Coronary artery (tissue), 2 donors: ENCODE measurements around the gene TTYH1.

Experiments used
- DNase-seq: peaks from one replicate; pipeline ENCODE4 v3.0.0-alpha.2; 2017; ENCODE audit warnings: low spot score
- H3K27ac ChIP-seq, 2 donors: fragments of 200-600 bp; sonication (generic); one replicate each; pipeline ENCODE4 v1.5.1; 2016 to 2019
- H3K4me3 ChIP-seq: fragments of 200-600 bp; sonication (generic); 2 replicates; pipeline ENCODE4 v1.5.1; 2016; ENCODE audit warnings: mild to moderate bottlenecking, moderate library complexity
- CTCF ChIP-seq: fragments of 200-600 bp; sonication (generic); IDR thresholded peaks from one replicate; pipeline ENCODE4 v1.5.1; 2019; ENCODE audit warnings: antibody characterized with exemption

Gene TTYH1

GRCh38 chr19:54400913-54401312 lies 14.4 kb upstream of the TTYH1 start:
- no peak overlapping the region for H3K4me3 ChIP-seq
- no peak overlapping the region for H3K27ac ChIP-seq
- TF ChIP-seq CTCF = no peak
- DNase-seq = no peak

- no peak for DNase-seq
- Histone ChIP-seq H3K27ac (no peak overlapping the region), H3K4me3 (no peak overlapping the region)
- TF ChIP-seq CTCF = no peak
Observed at GRCh38 chr19:54403054-54403453, 12.2 kb upstream of the TTYH1 start.

- H3K27ac ChIP-seq = no peak overlapping the region
- no peak for DNase-seq
- TF ChIP-seq CTCF = no peak
- no peak overlapping the region for H3K4me3 ChIP-seq
Observed at GRCh38 chr19:54405628-54406027, 9.6 kb upstream of the TTYH1 start.

GRCh38 chr19:54407780-54408179 lies 7.5 kb upstream of the TTYH1 start:
- Histone ChIP-seq H3K27ac (no peak overlapping the region), H3K4me3 (no peak overlapping the region)
- no peak for DNase-seq
- no peak for TF ChIP-seq CTCF

GRCh38 chr19:54408456-54409026 lies 6.7 kb upstream of the TTYH1 start:
- TF ChIP-seq CTCF = no peak
- no peak for DNase-seq
- no peak overlapping the region for H3K27ac ChIP-seq
- H3K4me3 ChIP-seq = no peak overlapping the region

- no peak overlapping the region for H3K27ac ChIP-seq
- no peak for TF ChIP-seq CTCF
- H3K4me3 ChIP-seq = no peak overlapping the region
- DNase-seq = no peak
Observed at GRCh38 chr19:54411033-54411432, 4.2 kb upstream of the TTYH1 start.

GRCh38 chr19:54412877-54413276 lies 2.4 kb upstream of the TTYH1 start:
- DNase-seq = no peak
- no peak overlapping the region for H3K27ac ChIP-seq
- no peak for TF ChIP-seq CTCF
- no peak overlapping the region for H3K4me3 ChIP-seq
